GM21367 (cell line): ENCODE measurements around the gene ARHGEF11.
"Not testable (repeated sequence)": the region's sequence is repeated elsewhere in the genome, so short reads cannot be mapped to it uniquely, and the experiment has no call there.

Experiments
- ATAC-seq: cut with Tn5 transposase; IDR thresholded peaks from one replicate; pipeline ENCODE4 v1.9.1; 2021; ENCODE audit not compliant: unreplicated experiment

Gene ARHGEF11

GRCh38 chr1:156931211-156931952, 114.2 kb downstream of the ARHGEF11 start:
- no peak for ATAC-seq

GRCh38 chr1:156930483-156930882, 115.1 kb downstream of the ARHGEF11 start:
- ATAC-seq, result no peak

GRCh38 chr1:156929596-156930238, 115.8 kb downstream of the ARHGEF11 start:
- ATAC-seq, result no peak

- no peak for ATAC-seq
Measured at GRCh38 chr1:156928043-156928602, 117.4 kb downstream of the ARHGEF11 start.

GRCh38 chr1:156927215-156928042, 118.1 kb downstream of the ARHGEF11 start:
- ATAC-seq, result no peak

GRCh38 chr1:156926695-156927094, 118.8 kb downstream of the ARHGEF11 start:
- ATAC-seq, result not testable (repeated sequence)

GRCh38 chr1:156926175-156926574, 119.4 kb downstream of the ARHGEF11 start:
- ATAC-seq, result no peak

- ATAC-seq, result no peak
Measured at GRCh38 chr1:156925154-156926010, 120.2 kb downstream of the ARHGEF11 start.

- no peak for ATAC-seq
Measured at GRCh38 chr1:156924478-156925153, 120.9 kb downstream of the ARHGEF11 start.

GRCh38 chr1:156923670-156924477, 121.7 kb downstream of the ARHGEF11 start:
- no peak for ATAC-seq

GRCh38 chr1:156922986-156923669, 122.4 kb downstream of the ARHGEF11 start:
- ATAC-seq, result no peak

- ATAC-seq, result no peak
Measured at GRCh38 chr1:156921053-156921529, 124.5 kb downstream of the ARHGEF11 start.

- no peak for ATAC-seq
Measured at GRCh38 chr1:156920233-156921052, 125.1 kb downstream of the ARHGEF11 start, which contains the start of gene LRRC71. LRRC71 (plus strand) TSS chr1:156920632; CDS start chr1:156920804, 172 bp downstream.

- ATAC-seq, result no peak
Measured at GRCh38 chr1:156914440-156914856, 131.1 kb downstream of the ARHGEF11 start.

GRCh38 chr1:156913809-156914387, 131.6 kb downstream of the ARHGEF11 start:
- no peak for ATAC-seq

GRCh38 chr1:156912861-156913808, 132.4 kb downstream of the ARHGEF11 start:
- no peak for ATAC-seq
